Type B pancreatic cell (in vitro differentiated cells): ENCODE measurements around the gene LAMC3. TPM values are rescaled to one million over a fixed set of nuclear protein-coding genes. Genes with fewer than 3 reads are reported as not detected.

Experiments
- DNase-seq: peaks from one replicate; pipeline ENCODE4 v3.0.0; 2021; ENCODE audit warnings: mixed read lengths; ENCODE audit not compliant: unreplicated experiment; ENCODE audit errors: extremely low spot score
- H3K27ac Mint-ChIP-seq: 2 replicates; pipeline ENCODE4 v1.8.0; 2021; ENCODE audit warnings: mild to moderate bottlenecking, mixed read lengths
- H3K27me3 Mint-ChIP-seq: 2 replicates; pipeline ENCODE4 v1.8.0; 2021; ENCODE audit warnings: mixed read lengths
- H3K36me3 Mint-ChIP-seq: 2 replicates; pipeline ENCODE4 v1.8.0; 2021; ENCODE audit warnings: mixed read lengths
- H3K4me1 Mint-ChIP-seq: one replicate; pipeline ENCODE4 v1.8.0; 2021; ENCODE audit warnings: mixed read lengths; ENCODE audit not compliant: unreplicated experiment
- H3K4me3 Mint-ChIP-seq: 2 replicates; pipeline ENCODE4 v1.8.0; 2021; ENCODE audit warnings: mild to moderate bottlenecking, mixed read lengths
- H3K9me3 Mint-ChIP-seq: 2 replicates; pipeline ENCODE4 v1.8.0; 2021; ENCODE audit warnings: mixed read lengths
- total RNA-seq: library from RNA; stranded (reverse); gene quantifications from 2 replicates; pipeline ENCODE4 v1.2.1, GENCODE V29; 2021; ENCODE audit warnings: low replicate concordance
- TF ChIP-seq, protein P1 (sequence below): fragments of 200-600 bp; sonication (generic); conservative IDR thresholded peaks from 2 replicates; pipeline ENCODE4 v1.5.0; 2021; ENCODE audit warnings: antibody characterized with exemption, mild to moderate bottlenecking

The LAMC3 gene
- total RNA-seq, 1 donor from 2014 or later = 7.2 TPM

DNA sequence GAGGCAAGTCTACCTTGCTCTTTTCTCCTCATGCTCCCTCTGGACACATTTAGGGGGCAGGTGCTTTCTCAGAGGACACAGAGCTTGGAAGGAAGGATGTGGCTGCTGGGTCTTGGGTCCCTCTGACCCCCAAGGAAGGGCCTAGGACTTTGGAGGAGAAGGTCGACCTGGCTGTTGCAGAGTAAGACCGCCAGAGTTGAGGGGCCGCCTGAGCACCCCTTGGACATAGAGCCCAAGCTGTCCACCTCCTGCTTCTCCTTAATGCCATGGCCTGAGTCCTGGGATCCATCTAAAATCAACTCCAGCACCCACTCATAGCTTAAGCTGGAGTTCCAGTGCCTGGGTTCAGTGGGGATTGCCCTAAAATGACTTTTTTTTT lies 20.6 kb downstream of the LAMC3 start:
- H3K4me1 Mint-ChIP-seq = no peaks in the 10 kb centered on the region
- H3K4me3 Mint-ChIP-seq = no peak overlapping the region
- no peaks in the 10 kb centered on the region for H3K9me3 Mint-ChIP-seq
- TF ChIP-seq, protein P1, sequence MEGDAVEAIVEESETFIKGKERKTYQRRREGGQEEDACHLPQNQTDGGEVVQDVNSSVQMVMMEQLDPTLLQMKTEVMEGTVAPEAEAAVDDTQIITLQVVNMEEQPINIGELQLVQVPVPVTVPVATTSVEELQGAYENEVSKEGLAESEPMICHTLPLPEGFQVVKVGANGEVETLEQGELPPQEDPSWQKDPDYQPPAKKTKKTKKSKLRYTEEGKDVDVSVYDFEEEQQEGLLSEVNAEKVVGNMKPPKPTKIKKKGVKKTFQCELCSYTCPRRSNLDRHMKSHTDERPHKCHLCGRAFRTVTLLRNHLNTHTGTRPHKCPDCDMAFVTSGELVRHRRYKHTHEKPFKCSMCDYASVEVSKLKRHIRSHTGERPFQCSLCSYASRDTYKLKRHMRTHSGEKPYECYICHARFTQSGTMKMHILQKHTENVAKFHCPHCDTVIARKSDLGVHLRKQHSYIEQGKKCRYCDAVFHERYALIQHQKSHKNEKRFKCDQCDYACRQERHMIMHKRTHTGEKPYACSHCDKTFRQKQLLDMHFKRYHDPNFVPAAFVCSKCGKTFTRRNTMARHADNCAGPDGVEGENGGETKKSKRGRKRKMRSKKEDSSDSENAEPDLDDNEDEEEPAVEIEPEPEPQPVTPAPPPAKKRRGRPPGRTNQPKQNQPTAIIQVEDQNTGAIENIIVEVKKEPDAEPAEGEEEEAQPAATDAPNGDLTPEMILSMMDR = no peak
- peaks cover 11% of the 10 kb centered on the region for H3K27me3 Mint-ChIP-seq
- H3K27ac Mint-ChIP-seq = no peak overlapping the region
- DNase-seq = no peak
- H3K36me3 Mint-ChIP-seq = no peaks in the 10 kb centered on the region

DNA sequence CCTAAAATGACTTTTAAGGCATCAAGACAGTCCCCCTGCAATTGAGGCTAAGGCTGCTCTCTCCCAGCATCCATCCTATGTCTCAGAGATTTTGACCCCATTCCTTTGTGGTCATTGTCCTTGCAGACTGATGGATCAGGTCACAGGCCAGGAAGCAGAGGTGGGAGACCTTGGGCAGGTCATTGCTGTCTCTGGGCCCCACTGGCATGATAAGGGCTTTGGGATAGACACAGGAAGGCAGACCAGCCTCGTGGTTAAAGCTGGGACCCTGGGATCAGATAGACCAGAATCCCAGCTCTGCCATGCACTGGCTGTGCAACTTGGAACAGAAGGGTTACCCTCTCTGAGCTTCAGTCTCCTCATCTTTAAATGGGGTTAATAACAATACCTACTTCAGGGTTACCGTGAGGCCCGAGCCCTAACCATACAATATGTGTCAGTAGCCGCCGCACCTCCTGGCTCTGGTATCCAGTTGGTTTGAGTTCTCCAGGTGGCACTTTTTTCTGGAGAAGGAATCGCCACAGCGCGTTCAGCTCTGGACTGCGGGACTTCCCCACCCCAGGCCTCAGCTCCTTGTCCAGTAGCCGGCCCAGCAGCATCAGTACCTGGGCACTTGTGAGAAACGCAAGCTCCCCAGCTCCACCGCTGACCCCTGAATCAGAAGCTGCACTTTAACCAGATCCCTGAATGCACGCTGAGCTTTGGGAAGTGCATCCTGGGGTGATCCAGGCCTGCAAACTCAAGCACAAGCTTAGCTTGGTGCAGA lies 21.4 kb downstream of the LAMC3 start:
- no peak for DNase-seq
- Mint-ChIP-seq H3K27ac (no peak overlapping the region), H3K4me3 (no peak overlapping the region), H3K27me3 (peaks cover 4% of the 10 kb centered on the region), H3K36me3 (no peaks in the 10 kb centered on the region), H3K4me1 (no peaks in the 10 kb centered on the region), H3K9me3 (no peaks in the 10 kb centered on the region)
- TF ChIP-seq, protein P1 = no peak

DNA sequence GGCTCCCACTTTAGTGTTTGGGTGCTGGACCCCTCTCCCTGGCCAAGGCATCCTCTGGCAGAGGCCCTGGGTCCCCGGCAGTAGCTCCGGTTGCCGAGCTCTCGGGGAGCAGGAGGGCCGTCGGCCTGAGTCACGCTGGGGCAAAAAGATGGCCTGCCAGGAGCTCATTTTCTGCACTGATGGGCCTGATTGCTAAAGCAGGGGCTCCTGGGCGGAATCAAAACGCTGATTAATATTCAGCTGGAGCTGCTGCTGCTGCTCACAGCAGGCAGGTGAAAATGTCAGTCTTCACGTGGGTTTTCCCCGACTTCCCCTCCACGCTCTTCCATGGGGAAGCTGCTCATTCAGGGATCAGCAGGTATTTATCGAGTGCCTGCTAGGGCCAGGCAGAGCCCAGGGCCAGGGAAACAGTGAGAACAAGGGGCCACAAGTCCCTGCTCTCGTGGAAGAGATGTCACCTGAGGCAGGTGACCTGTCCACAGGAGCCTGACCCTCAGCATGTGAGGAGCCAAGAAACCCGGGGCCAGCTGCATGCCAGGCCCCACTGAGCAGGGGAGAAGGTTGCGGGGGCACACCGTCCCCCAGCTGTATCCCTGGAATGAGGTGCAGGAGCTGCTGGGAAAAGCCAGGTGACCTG lies 22.1 kb downstream of the LAMC3 start:
- no peaks in the 10 kb centered on the region for H3K36me3 Mint-ChIP-seq
- no peaks in the 10 kb centered on the region for H3K4me1 Mint-ChIP-seq
- H3K27ac Mint-ChIP-seq = no peak overlapping the region
- no peaks in the 10 kb centered on the region for H3K27me3 Mint-ChIP-seq
- DNase-seq = no peak
- TF ChIP-seq, protein P1 = no peak
- H3K4me3 Mint-ChIP-seq = no peak overlapping the region
- no peaks in the 10 kb centered on the region for H3K9me3 Mint-ChIP-seq

DNA sequence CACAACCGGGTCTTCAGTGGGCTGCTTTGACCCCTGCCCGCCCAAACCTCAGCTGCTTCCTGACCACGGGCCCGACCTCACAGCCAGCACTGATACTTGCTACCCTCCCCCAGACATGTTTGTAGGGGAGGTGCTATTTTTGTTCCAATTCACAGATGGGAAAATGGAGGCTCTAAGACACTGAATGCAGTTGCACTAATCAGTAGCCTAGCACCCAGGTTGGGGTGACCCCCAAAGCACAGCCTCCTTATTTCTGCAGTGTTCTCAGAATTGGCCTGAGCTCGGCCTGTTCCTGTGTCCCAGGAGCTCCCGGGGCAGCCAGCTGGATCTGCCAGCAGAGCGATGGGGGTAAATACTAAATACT lies 22.6 kb downstream of the LAMC3 start:
- Mint-ChIP-seq H3K27ac (no peak overlapping the region), H3K27me3 (no peaks in the 10 kb centered on the region), H3K36me3 (no peaks in the 10 kb centered on the region), H3K4me1 (no peaks in the 10 kb centered on the region), H3K9me3 (no peaks in the 10 kb centered on the region), H3K4me3 (no peak overlapping the region)
- no peak for DNase-seq
- TF ChIP-seq, protein P1 = no peak

DNA sequence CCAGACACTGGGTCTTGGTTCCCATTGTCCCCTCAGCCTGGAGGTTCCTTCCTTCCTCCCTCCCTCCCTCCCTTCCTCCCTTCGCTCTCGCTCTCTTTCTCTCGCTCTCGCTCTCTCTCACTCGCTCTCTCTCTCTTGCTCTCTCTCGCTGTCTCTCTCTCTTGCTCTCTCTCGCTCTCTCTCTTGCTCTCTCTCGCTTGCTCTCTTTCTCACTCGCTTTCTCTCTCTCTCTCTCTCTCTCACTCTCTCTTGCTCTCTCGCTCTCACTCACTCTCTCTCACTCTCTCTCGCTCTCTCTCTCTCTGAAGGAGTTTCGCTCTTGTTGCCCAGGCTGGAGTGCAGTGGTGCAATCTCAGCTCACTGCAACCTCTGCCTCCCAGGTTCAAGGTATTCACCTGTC lies 23.4 kb downstream of the LAMC3 start:
- no peak for DNase-seq
- no peak overlapping the region for H3K27ac Mint-ChIP-seq
- H3K4me3 Mint-ChIP-seq = no peak overlapping the region
- TF ChIP-seq, protein P1 = no peak
- H3K4me1 Mint-ChIP-seq = peaks cover 3% of the 10 kb centered on the region
- peaks cover 3% of the 10 kb centered on the region for H3K27me3 Mint-ChIP-seq
- H3K9me3 Mint-ChIP-seq = no peaks in the 10 kb centered on the region
- H3K36me3 Mint-ChIP-seq = no peaks in the 10 kb centered on the region
